HUES64 (cell line): ENCODE data around the gene MYO1B.

Experiments
- H3K27ac ChIP-seq: 2 replicates; pipeline ENCODE4 v1.7.0; 2013; ENCODE audit warnings: low read depth, low read length, inconsistent platforms
- H3K27me3 ChIP-seq: 2 replicates; pipeline ENCODE4 v1.6.1; 2013; ENCODE audit warnings: mild to moderate bottlenecking, low read length; ENCODE audit not compliant: insufficient read depth
- H3K36me3 ChIP-seq: 2 replicates; pipeline ENCODE4 v1.6.1; 2013; ENCODE audit warnings: mild to moderate bottlenecking, low read length; ENCODE audit not compliant: insufficient read depth
- H3K4me1 ChIP-seq: 2 replicates; pipeline ENCODE4 v1.6.1; 2013; ENCODE audit warnings: mild to moderate bottlenecking, low read length, moderate library complexity; ENCODE audit not compliant: insufficient read depth
- H3K4me3 ChIP-seq: 2 replicates; pipeline ENCODE4 v1.5.1; 2013; ENCODE audit warnings: mild to moderate bottlenecking, low read length, moderate library complexity
- H3K9ac ChIP-seq: 2 replicates; pipeline ENCODE4 v1.6.1; 2013; ENCODE audit warnings: mild to moderate bottlenecking, low read depth, low read length
- H3K9me3 ChIP-seq: 2 replicates; pipeline ENCODE4 v1.6.1; 2013; ENCODE audit warnings: low read depth, low read length; ENCODE audit not compliant: insufficient read depth
- WGBS: fragments of 150-250, 120-280 bp; methylation state at CpG from one replicate; pipeline ENCODE4 v1.1.7; 2013; ENCODE audit warnings: missing lambda C conversion rate; 5-methylcytosine and 5-hydroxymethylcytosine counted together

MYO1B gene

DNA sequence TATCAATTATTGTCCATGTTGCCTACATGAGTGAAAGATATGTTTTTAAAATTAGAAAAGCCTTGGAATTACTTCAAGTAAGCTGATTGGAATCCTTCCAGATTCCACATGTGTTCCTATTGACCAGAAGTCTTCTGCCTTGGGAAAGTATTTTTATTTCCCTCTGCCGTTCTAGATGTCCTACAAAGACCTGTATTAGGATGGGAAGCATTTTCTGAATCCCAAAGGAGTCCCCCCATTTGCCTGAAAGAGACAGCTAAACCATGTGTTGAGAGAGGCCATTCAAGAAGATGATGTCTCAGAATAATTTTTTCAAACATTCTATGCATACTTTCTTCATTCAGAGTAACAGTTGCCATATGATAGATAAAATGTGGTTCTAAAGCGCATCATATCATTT, 19.0 kb upstream of the MYO1B start:
- H3K27me3 ChIP-seq = no peaks in the 10 kb centered on the region
- no peak overlapping the region for H3K27ac ChIP-seq
- WGBS = 38% methylated on average over 2 of the region's 2 CpGs
- peaks cover 16% of the 10 kb centered on the region for H3K4me1 ChIP-seq
- H3K9ac ChIP-seq = no peak overlapping the region
- H3K4me3 ChIP-seq = no peak overlapping the region
- no peaks in the 10 kb centered on the region for H3K9me3 ChIP-seq
- no peaks in the 10 kb centered on the region for H3K36me3 ChIP-seq

DNA sequence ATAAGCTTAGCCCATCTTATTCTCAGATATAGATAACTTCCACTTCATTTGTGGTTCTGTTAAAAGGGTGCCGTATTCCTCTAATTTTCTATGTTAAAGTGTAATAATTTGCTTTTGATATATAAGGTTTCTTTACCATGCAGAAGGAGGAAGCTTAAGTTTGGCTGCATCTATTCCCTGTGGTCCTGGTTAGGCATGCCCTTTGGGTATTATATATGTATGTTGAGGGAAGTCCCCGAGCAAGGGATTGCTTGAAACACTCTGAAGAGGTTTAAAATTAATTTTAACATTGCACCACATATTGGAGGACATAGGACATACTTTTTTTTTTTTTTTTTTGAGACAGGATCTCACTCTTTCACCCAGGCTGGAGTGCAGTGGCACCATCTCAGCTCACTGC, 16.9 kb upstream of the MYO1B start:
- H3K36me3 ChIP-seq = no peaks in the 10 kb centered on the region
- H3K9me3 ChIP-seq = no peaks in the 10 kb centered on the region
- peaks cover 16% of the 10 kb centered on the region for H3K4me1 ChIP-seq
- no peak overlapping the region for H3K27ac ChIP-seq
- H3K9ac ChIP-seq = no peak overlapping the region
- no peak overlapping the region for H3K4me3 ChIP-seq
- WGBS = no CpG with 5 or more reads among the region's 2 CpGs
- no peaks in the 10 kb centered on the region for H3K27me3 ChIP-seq

DNA sequence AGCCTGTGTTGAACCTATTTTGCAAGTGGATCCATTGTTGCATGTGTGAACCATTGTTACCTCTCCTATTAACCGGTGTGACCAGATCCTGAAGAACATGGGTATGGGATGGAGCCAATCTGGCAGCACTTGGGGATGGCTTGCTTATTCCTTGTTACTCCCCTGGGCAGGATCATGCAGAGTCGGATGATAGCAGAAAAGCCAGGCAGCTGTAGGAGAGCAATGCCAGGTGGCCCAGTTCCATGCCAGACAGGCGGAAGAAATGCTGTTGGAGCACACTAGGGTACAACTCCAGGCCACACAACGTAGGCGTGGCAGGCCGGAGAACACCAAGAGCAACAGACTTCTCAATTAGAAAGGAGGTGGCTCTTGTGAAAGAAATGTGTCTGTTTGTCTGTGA, 16.3 kb upstream of the MYO1B start:
- Histone ChIP-seq H3K27me3 (no peaks in the 10 kb centered on the region), H3K4me3 (no peak overlapping the region), H3K27ac (no peak overlapping the region), H3K36me3 (no peaks in the 10 kb centered on the region), H3K9ac (no peak overlapping the region), H3K9me3 (no peaks in the 10 kb centered on the region), H3K4me1 (peaks cover 16% of the 10 kb centered on the region)
- WGBS = 93% methylated on average over 6 of the region's 6 CpGs

DNA sequence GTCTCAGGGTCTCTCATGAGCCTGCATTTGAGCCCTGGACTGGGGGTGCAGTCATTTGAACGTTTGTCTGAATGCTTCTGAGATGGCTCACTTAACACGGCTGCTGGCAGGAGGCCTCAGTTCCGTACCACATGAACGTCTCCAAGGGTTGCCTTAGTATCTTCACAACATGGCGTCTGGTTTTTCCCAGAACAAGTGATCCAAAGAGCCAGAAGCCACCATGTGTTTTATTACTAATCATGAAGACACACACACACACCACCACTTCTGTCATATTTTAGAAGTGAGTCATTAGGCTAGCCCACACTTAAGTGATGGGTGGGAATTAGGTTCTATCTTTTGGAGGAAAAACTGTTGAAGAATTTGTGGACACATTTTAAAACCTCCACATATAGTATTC, 15.0 kb upstream of the MYO1B start:
- Histone ChIP-seq H3K4me3 (no peak overlapping the region), H3K27ac (no peak overlapping the region), H3K4me1 (peaks cover 13% of the 10 kb centered on the region), H3K9me3 (no peaks in the 10 kb centered on the region), H3K27me3 (no peaks in the 10 kb centered on the region), H3K36me3 (no peaks in the 10 kb centered on the region), H3K9ac (no peak overlapping the region)
- 73% methylated on average over 5 of the region's 5 CpGs for WGBS

DNA sequence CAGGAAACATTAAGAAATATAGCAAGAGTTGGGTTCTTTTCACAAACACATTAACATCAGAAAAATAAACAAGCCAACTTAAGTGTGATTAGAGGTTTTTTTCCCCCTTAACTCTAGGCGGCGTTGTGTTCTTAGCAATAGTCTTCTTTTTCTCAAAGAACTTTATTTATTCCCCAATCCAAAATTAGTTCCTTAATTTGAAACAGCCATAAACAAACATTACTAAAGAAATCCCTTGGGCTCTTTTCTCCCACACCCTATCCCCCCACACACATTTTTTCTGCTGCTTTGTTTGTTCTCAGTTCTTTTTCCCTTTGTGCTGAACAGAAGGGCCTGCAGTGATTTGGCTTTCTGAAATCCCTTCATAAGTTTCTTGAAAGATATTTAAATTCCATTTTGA, 13.2 kb upstream of the MYO1B start:
- Histone ChIP-seq H3K4me1 (no peaks in the 10 kb centered on the region), H3K27me3 (no peaks in the 10 kb centered on the region), H3K27ac (no peak overlapping the region), H3K36me3 (no peaks in the 10 kb centered on the region), H3K9me3 (no peaks in the 10 kb centered on the region), H3K4me3 (no peak overlapping the region), H3K9ac (no peak overlapping the region)
- WGBS = 53% methylated on average over 2 of the region's 2 CpGs

DNA sequence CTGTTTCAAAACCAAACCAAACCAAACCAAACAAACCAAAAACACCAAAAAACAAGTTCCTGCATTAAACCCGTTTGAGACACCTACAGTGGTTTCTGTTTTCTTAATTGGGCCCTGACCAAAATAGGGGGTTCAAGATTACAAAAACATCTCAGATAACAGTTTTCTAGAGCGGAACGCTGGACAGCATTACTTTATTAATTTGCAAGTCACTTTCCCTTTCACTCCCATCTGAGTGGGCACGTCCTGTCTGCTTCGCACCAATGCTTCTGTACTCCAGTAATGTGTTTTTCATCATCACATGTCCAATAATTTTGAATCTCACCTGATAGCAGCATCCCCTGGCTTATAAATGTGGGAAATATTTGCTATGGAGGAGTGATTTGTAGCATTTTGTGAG, 11.7 kb upstream of the MYO1B start:
- WGBS = 74% methylated on average over 5 of the region's 5 CpGs
- no peaks in the 10 kb centered on the region for H3K4me1 ChIP-seq
- no peak overlapping the region for H3K27ac ChIP-seq
- H3K27me3 ChIP-seq = no peaks in the 10 kb centered on the region
- H3K9me3 ChIP-seq = no peaks in the 10 kb centered on the region
- no peak overlapping the region for H3K4me3 ChIP-seq
- no peaks in the 10 kb centered on the region for H3K36me3 ChIP-seq
- H3K9ac ChIP-seq = no peak overlapping the region

DNA sequence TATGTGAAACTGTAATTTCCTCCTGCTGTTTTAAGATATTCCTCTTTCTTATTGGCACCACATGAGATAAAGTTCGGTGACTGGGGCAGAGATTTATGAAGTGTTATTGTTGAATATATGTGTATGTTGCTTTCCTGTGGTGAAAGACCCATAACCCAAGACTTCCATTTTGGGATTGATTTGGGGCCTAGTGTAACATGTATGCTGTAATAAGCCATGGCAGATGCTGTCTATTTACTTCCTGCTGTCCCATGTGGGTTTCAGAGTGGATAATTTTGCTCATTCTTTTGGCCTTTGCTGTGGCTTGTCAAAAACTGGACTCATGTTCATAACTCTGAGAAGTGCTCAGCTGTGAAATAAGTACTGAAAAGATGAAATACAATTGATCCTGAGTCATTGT, 10.8 kb upstream of the MYO1B start:
- Histone ChIP-seq H3K9me3 (no peaks in the 10 kb centered on the region), H3K4me1 (no peaks in the 10 kb centered on the region), H3K36me3 (no peaks in the 10 kb centered on the region), H3K9ac (no peak overlapping the region), H3K27ac (no peak overlapping the region), H3K27me3 (no peaks in the 10 kb centered on the region), H3K4me3 (no peak overlapping the region)
- WGBS = 90% methylated on average over 1 of the region's 1 CpG

DNA sequence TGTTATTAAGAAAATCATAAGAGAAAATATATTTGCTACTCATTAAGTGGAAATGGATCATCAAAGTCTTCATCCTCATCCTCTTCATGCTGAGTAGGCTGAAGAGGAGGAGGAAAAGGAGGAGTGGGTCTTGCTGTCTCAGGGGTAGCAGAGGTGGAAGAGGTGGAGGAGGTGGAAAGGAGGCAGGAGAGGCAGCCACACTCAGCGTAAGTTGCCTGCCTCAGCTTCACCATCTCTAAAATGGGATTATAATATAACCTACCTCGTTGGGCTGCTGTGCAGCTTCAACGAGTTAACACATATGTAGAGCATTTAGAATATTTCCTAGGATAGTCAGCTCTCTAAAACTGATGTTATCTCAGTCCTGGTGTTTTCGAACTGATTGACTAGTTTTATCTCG, 4.3 kb upstream of the MYO1B start:
- peaks cover 12% of the 10 kb centered on the region for H3K27me3 ChIP-seq
- WGBS = 96% methylated on average over 5 of the region's 5 CpGs

DNA sequence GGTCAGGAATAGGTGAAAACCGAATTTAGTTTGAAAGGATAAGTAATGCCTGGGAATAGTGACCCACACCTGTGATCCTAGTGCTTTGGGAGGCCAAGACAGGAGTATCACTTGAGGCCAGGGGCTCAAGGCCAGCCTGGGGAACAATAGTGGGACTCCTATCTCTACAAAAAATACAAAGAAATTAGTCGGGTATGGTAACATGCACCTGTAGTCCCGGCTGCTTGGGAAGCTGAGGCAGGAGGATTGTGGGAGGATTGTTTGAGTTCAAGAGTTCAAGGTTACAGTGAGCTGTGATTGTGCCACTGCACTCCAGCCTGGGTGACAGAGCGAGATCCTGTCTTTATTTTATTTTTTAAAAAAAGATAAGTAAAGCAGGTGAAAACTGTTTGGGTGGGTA, 3.8 kb upstream of the MYO1B start:
- H3K36me3 ChIP-seq = no peaks in the 10 kb centered on the region
- 90% methylated on average over 4 of the region's 4 CpGs for WGBS
- peaks cover 12% of the 10 kb centered on the region for H3K27me3 ChIP-seq
- no peaks in the 10 kb centered on the region for H3K9me3 ChIP-seq
- no peak overlapping the region for H3K27ac ChIP-seq
- H3K4me3 ChIP-seq = no peak overlapping the region
- no peak overlapping the region for H3K9ac ChIP-seq
- peaks cover under 1% of the 10 kb centered on the region; the same call in 1 of the 2 replicates for H3K4me1 ChIP-seq

More for the DNA sequence above, 4.3 kb upstream of the MYO1B start:
- Histone ChIP-seq H3K9me3 (no peaks in the 10 kb centered on the region), H3K4me3 (no peak overlapping the region), H3K9ac (no peak overlapping the region), H3K36me3 (no peaks in the 10 kb centered on the region), H3K4me1 (no peaks in the 10 kb centered on the region), H3K27ac (no peak overlapping the region)

DNA sequence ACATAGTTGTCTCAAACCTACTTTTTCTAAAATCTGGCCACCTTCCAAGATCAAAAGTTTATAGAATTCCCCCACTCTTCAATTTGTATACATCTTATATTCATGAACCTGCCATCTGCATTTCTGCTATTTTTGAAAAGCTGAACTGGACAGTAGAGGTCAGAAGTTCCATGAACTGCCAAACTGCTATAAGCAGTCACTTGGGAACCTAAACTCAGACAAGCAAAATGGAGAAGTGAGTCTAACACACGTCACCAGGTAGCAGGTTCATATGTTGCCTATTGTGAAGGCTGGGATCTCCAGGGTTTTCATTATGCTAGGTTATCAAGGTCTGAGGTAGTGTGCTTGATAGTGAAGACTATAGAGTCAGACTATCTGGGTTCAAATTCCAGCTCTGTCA, 2.0 kb upstream of the MYO1B start:
- Histone ChIP-seq H3K4me3 (no peak overlapping the region), H3K27me3 (peaks cover 12% of the 10 kb centered on the region), H3K9me3 (no peaks in the 10 kb centered on the region), H3K9ac (no peak overlapping the region), H3K36me3 (no peaks in the 10 kb centered on the region), H3K4me1 (peaks cover 18% of the 10 kb centered on the region), H3K27ac (no peak overlapping the region)
- WGBS = 89% methylated on average over 1 of the region's 1 CpG

DNA sequence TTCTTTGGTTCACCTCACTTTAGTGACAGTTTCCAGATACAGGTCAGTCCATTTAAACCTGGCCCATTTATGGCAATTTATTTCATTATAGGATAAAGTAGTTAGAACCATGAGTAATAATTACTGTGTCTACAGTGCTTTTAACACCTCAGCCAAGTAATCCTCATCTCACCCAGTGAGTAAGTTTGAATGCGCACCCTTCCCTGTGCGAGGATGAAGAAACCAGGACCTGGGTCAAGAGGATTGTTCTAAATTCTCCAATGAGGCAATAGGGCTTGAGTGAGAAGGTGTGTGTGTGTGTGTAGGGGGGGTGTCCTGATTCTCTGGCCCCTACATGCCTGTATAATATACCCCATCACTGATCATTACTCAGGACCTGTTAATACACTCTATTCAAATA, 854 bp upstream of the MYO1B start:
- Histone ChIP-seq H3K4me1 (peaks cover 29% of the 10 kb centered on the region), H3K27me3 (peaks cover 12% of the 10 kb centered on the region), H3K27ac (no peak overlapping the region), H3K36me3 (no peaks in the 10 kb centered on the region), H3K9me3 (no peaks in the 10 kb centered on the region), H3K9ac (no peak overlapping the region), H3K4me3 (no peak overlapping the region)
- 100% methylated on average over 2 of the region's 2 CpGs for WGBS

DNA sequence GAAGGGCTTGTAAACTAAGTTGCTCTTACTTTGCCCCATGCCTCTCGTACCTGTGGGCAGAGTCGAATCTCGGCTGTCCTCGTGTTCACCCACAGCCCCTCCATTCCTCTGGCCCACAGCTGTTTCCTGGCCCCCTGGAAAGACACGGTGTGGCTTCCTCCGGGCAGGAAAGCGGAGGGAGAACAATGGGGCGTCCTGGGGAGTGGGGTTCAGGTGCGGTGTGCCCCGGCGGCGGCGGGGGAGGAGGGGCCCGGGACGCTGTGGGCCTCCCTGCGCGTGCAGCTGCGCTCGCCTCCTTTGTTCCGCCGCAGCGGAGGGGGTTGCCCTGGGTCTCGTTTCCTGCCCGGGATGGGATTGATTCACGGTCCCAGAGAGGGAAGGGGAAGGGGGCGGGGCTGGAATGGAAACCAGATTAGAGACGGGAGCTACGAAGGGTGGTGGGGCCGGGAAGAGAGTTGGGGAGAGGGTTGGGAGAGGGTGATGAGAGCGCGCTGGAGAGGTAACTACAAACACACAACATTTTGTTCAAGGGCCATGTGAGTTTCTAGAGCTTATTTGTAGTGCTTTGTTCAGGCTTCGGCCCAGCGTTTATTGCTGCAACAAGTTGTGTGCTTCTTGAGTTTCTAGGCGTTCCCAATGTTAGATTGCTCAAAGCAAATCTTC, 796 bp downstream of the MYO1B start:
- Histone ChIP-seq H3K36me3 (no peaks in the 10 kb centered on the region), H3K27me3 (peaks cover 12% of the 10 kb centered on the region), H3K9me3 (no peaks in the 10 kb centered on the region), H3K4me3 (peak overlapping the region; percentile 85), H3K27ac (peak overlapping the region; percentile 90), H3K4me1 (peaks cover 38% of the 10 kb centered on the region), H3K9ac (peak overlapping the region; percentile 93)
- under 1% methylated on average over 33 of the region's 34 CpGs for WGBS
